Suprapubic skin (tissue), 4 donors: ENCODE data around the gene COL8A2.

Experiments
- CTCF ChIP-seq, 2 donors: fragments of 200-600 bp in 1 of 2; fragments of 450-650 bp in 1 of 2; sonication (generic) in 1 of 2; IDR thresholded peaks; one replicate each; pipeline ENCODE4 v1.5.1; 2016 to 2019; ENCODE audit warnings: antibody characterized with exemption in 2 of 2, mild to moderate bottlenecking in 1 of 2, moderate library complexity in 1 of 2
- EP300 ChIP-seq: sonication (generic); formaldehyde crosslinking; IDR thresholded peaks from one replicate; pipeline ENCODE4 v1.6.1; 2017; ENCODE audit warnings: antibody characterized with exemption
- POLR2A ChIP-seq, 2 donors: fragments of 450-650 bp; IDR thresholded peaks; one replicate each; pipeline ENCODE4 v1.6.1; 2017; ENCODE audit warnings: antibody characterized with exemption in 2 of 2, mild to moderate bottlenecking in 2 of 2, moderate library complexity in 2 of 2
- POLR2AphosphoS5 ChIP-seq, 3 donors: sonication (generic); formaldehyde crosslinking; IDR thresholded peaks; one replicate each; pipeline ENCODE4 v1.6.1; 2017; ENCODE audit warnings: antibody characterized with exemption in 3 of 3

GRCh38 chr1:36119456-36119855 lies 5.6 kb downstream of the COL8A2 start:
- no peak for TF ChIP-seq CTCF (IDR thresholded peaks at IDR 0.05)
- TF ChIP-seq EP300 = no peak
- no peak for TF ChIP-seq POLR2AphosphoS5 (IDR thresholded peaks at IDR 0.05)
- no peak for TF ChIP-seq POLR2A (IDR thresholded peaks at IDR 0.05)
